GM12865 (cell line): ENCODE data around the gene DNASE1L2.

Source experiments
- DNase-seq: peaks from one replicate; pipeline ENCODE4 v3.0.0; 2010; ENCODE audit warnings: low read depth
- H3K4me3 ChIP-seq: 2 replicates; pipeline ENCODE4 v1.5.1; 2011; ENCODE audit warnings: mild to moderate bottlenecking, low read depth, low read length, control low read depth
- CTCF ChIP-seq: IDR thresholded peaks from 2 replicates; pipeline ENCODE4 v1.5.1; 2011; ENCODE audit warnings: low read length, control low read depth, low read depth, inconsistent platforms; ENCODE audit not compliant: insufficient read depth; ENCODE audit errors: missing control alignments

Gene DNASE1L2

GRCh38 chr16:2190659-2191445 is 45.4 kb upstream of the DNASE1L2 start:
- H3K4me3 ChIP-seq: no peak overlapping the region
- no peak for DNase-seq
- no peak for TF ChIP-seq CTCF

GRCh38 chr16:2191446-2191706 is 44.9 kb upstream of the DNASE1L2 start:
- H3K4me3 ChIP-seq: no peak overlapping the region
- no peak for TF ChIP-seq CTCF
- no peak for DNase-seq

GRCh38 chr16:2194166-2194834 is 41.9 kb upstream of the DNASE1L2 start:
- no peak overlapping the region for H3K4me3 ChIP-seq
- TF ChIP-seq CTCF: no peak
- DNase-seq: no peak

GRCh38 chr16:2194852-2195321 is 41.4 kb upstream of the DNASE1L2 start:
- H3K4me3 ChIP-seq: no peak overlapping the region
- TF ChIP-seq CTCF: peak; percentile 50

GRCh38 chr16:2195322-2196161 is 40.7 kb upstream of the DNASE1L2 start:
- no peak for TF ChIP-seq CTCF

More at GRCh38 chr16:2194852-2195321, 41.4 kb upstream of the DNASE1L2 start:
- DNase-seq: peak; percentile 80

GRCh38 chr16:2196162-2196980 is 39.9 kb upstream of the DNASE1L2 start, which contains the start of gene CASKIN1:
CASKIN1 (minus strand) TSS chr16:2196605; CDS start chr16:2196432, 173 bp downstream.
- no peak for TF ChIP-seq CTCF
- no peak within 1 kb of the TSS for H3K4me3 ChIP-seq
- no peak for DNase-seq

More at GRCh38 chr16:2195322-2196161, 40.7 kb upstream of the DNASE1L2 start:
- no peak overlapping the region for H3K4me3 ChIP-seq
- no peak for DNase-seq
